ENCODE measurements around the gene SERPINB10. TPM values are rescaled to one million over a fixed set of nuclear protein-coding genes. Genes with fewer than 3 reads are reported as not detected.

Gene SERPINB10
- total RNA-seq, 3 donors from 2014 or later = 0.15 TPM; not detected in 2

DNA sequence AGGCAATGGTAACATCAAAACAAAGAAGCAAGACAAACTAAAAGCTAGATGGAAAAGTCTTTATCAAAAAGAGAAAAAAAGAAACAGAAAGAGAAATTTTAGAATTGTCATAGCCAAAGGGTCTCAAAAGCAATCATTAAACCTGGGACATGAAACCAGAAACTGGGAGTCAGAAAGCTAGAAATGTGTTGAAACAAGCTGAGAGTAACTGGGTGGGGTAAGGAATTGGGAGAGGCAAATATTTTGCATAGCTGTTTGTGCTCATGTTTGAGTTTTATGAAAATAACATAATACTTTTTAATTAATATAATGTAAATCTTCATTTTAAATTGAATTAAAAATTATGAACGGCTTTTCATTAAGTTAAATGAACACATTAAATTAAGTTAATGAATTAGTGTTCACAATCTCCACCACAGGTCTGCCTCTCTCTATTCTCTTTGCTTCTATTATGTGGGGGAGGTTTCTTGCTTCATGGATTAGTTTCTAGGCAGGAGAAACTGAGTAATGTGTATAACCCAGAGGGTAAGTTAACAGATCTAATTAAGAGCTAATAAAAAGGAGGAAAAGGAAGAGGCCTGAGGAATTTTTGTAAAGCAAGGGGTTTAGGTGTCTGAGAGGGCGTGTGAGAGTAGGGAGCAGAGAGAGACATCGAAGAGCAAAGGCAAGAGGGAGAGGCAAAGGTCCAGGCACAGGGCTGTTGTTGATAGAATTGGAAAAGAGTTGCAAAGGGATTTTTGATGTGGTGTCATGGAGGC lies 40.2 kb upstream of the SERPINB10 start:
- no peaks in the 10 kb centered on the region for H3K9me3 ChIP-seq
- DNase-seq (ENCODE audit: low spot score in 2 of 2) = no peak
- H3K27me3 ChIP-seq = no peaks in the 10 kb centered on the region
- H3K4me3 ChIP-seq = no peak overlapping the region
- H3K36me3 ChIP-seq = no peaks in the 10 kb centered on the region
- no peaks in the 10 kb centered on the region for H3K4me1 ChIP-seq
- no peak for TF ChIP-seq POLR2AphosphoS5 (IDR thresholded peaks at IDR 0.05)
- TF ChIP-seq, protein P1, sequence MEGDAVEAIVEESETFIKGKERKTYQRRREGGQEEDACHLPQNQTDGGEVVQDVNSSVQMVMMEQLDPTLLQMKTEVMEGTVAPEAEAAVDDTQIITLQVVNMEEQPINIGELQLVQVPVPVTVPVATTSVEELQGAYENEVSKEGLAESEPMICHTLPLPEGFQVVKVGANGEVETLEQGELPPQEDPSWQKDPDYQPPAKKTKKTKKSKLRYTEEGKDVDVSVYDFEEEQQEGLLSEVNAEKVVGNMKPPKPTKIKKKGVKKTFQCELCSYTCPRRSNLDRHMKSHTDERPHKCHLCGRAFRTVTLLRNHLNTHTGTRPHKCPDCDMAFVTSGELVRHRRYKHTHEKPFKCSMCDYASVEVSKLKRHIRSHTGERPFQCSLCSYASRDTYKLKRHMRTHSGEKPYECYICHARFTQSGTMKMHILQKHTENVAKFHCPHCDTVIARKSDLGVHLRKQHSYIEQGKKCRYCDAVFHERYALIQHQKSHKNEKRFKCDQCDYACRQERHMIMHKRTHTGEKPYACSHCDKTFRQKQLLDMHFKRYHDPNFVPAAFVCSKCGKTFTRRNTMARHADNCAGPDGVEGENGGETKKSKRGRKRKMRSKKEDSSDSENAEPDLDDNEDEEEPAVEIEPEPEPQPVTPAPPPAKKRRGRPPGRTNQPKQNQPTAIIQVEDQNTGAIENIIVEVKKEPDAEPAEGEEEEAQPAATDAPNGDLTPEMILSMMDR (IDR thresholded peaks at IDR 0.05) = no peak
- TF ChIP-seq POLR2A (IDR thresholded peaks at IDR 0.05) = no peak
- H3K27ac ChIP-seq = no peak overlapping the region
- intact Hi-C loops (cut with DNase I; ENCODE audit: low total_unique reads) = no loop called here

DNA sequence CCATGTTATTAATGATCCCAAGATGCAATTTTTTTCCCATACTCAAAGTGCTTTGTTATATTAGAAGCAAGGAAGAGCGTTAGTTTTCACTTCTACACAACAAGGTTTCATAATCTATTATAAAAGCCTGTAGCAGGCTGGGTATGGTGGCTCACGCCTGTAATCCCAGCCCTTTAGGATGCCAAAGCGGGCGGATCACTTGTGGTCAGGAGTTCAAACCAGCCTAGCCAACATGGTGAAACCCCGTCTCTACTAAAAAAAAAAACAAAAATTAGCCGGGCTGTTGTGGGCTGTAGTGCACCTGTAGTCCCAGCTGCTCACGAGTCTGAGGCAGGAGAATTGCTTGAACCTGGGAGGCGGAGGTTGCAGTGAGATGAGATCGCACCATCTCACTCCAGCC lies 39.2 kb upstream of the SERPINB10 start:
- Histone ChIP-seq H3K4me3 (no peak overlapping the region), H3K27ac (no peak overlapping the region), H3K27me3 (no peaks in the 10 kb centered on the region), H3K4me1 (no peaks in the 10 kb centered on the region), H3K36me3 (no peaks in the 10 kb centered on the region), H3K9me3 (no peaks in the 10 kb centered on the region)
- TF ChIP-seq POLR2A (IDR thresholded peaks at IDR 0.05) (no peak), POLR2AphosphoS5 (IDR thresholded peaks at IDR 0.05) (no peak)
- TF ChIP-seq, protein P1 (IDR thresholded peaks at IDR 0.05) = no peak
- intact Hi-C loops (cut with DNase I; ENCODE audit: low total_unique reads) = no loop called here
- no peak for DNase-seq (ENCODE audit: low spot score in 2 of 2)

DNA sequence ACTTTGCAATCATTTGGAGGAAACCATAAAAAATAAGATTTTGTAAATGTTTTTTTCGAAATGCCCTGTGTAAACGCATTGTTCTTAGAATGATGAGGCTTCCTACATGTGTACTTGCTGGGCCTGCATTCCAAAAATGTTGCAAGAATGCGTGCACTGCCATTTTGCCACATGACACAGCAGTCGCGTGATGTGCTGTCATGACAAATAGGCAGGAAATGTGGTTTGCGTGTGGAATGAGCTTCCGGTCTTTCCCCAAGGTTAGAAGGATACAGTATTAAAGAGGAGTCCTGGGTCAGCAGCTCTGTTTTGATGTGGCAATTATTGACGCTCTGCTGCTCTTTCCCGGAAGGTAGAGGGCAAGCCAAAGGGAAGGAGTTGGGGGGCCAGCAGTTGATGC lies 38.4 kb upstream of the SERPINB10 start:
- H3K27me3 ChIP-seq = no peaks in the 10 kb centered on the region
- H3K4me1 ChIP-seq = no peaks in the 10 kb centered on the region
- TF ChIP-seq POLR2A (IDR thresholded peaks at IDR 0.05) (no peak), POLR2AphosphoS5 (IDR thresholded peaks at IDR 0.05) (no peak)
- TF ChIP-seq, protein P1 (IDR thresholded peaks at IDR 0.05) = no peak
- no peak overlapping the region for H3K27ac ChIP-seq
- intact Hi-C loops (cut with DNase I; ENCODE audit: low total_unique reads) = no loop called here
- H3K9me3 ChIP-seq = no peaks in the 10 kb centered on the region
- DNase-seq (ENCODE audit: low spot score in 2 of 2) = no peak
- H3K4me3 ChIP-seq = no peak overlapping the region
- no peaks in the 10 kb centered on the region for H3K36me3 ChIP-seq

DNA sequence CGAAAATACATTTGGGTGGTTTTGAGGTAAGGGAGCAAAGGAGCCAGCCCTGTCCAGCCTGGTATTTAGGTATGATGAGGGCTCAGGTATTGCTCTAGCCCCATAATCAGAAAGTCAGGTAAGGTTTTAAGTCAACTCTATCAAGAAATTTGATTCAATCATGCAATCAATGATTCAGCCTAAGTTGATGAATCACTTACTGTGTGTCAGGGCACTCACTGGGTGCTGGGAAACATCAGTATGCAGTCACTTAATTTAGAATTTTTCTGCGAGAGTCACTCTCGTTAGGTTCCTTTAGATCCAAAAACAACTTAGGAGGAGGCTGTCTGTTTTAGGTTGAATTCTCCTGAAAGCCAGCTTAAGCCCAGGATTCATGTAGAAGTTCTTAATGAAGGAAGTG lies 37.9 kb upstream of the SERPINB10 start:
- no peak for DNase-seq (ENCODE audit: low spot score in 2 of 2)
- H3K27ac ChIP-seq = no peak overlapping the region
- no peaks in the 10 kb centered on the region for H3K9me3 ChIP-seq
- TF ChIP-seq POLR2A (IDR thresholded peaks at IDR 0.05) (no peak), POLR2AphosphoS5 (IDR thresholded peaks at IDR 0.05) (no peak)
- TF ChIP-seq, protein P1 (IDR thresholded peaks at IDR 0.05) = no peak
- H3K27me3 ChIP-seq = no peaks in the 10 kb centered on the region
- no peaks in the 10 kb centered on the region for H3K36me3 ChIP-seq
- intact Hi-C loops (cut with DNase I; ENCODE audit: low total_unique reads) = no loop called here
- H3K4me3 ChIP-seq = no peak overlapping the region
- H3K4me1 ChIP-seq = no peaks in the 10 kb centered on the region

DNA sequence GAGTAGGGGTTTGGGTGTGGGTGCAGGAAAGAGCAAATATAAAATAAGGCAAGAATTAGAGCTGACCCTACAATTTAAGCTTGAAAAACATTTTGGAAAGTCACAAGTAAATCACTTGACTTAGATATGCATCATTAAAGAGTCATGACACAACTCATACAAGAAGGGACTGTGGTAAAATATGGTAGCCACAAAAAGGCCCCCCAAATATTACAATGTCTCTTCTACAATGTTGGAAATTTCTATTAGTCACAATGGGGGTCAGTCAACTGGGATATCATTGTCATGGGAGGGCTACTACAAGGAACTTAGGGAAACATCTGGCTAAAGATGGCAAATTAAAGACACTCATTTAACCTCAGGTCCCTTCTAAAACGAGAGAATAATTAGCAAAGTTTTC lies 35.9 kb upstream of the SERPINB10 start:
- H3K36me3 ChIP-seq = no peaks in the 10 kb centered on the region
- no peaks in the 10 kb centered on the region for H3K27me3 ChIP-seq
- no peaks in the 10 kb centered on the region for H3K9me3 ChIP-seq
- H3K27ac ChIP-seq = no peak overlapping the region
- H3K4me3 ChIP-seq = no peak overlapping the region
- intact Hi-C loops (cut with DNase I; ENCODE audit: low total_unique reads) = no loop called here
- DNase-seq (ENCODE audit: low spot score in 2 of 2) = no peak
- TF ChIP-seq, protein P1 (IDR thresholded peaks at IDR 0.05) = no peak
- no peak for TF ChIP-seq POLR2A (IDR thresholded peaks at IDR 0.05)
- no peak for TF ChIP-seq POLR2AphosphoS5 (IDR thresholded peaks at IDR 0.05)
- H3K4me1 ChIP-seq = no peaks in the 10 kb centered on the region
